Measurements from ENCODE around the gene CHRM1. TPM values are rescaled to one million over a fixed set of nuclear protein-coding genes. Genes with fewer than 3 reads are reported as not detected.

Gene CHRM1, protein sequence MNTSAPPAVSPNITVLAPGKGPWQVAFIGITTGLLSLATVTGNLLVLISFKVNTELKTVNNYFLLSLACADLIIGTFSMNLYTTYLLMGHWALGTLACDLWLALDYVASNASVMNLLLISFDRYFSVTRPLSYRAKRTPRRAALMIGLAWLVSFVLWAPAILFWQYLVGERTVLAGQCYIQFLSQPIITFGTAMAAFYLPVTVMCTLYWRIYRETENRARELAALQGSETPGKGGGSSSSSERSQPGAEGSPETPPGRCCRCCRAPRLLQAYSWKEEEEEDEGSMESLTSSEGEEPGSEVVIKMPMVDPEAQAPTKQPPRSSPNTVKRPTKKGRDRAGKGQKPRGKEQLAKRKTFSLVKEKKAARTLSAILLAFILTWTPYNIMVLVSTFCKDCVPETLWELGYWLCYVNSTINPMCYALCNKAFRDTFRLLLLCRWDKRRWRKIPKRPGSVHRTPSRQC
- total RNA-seq = not detected in 2 replicates

DNA sequence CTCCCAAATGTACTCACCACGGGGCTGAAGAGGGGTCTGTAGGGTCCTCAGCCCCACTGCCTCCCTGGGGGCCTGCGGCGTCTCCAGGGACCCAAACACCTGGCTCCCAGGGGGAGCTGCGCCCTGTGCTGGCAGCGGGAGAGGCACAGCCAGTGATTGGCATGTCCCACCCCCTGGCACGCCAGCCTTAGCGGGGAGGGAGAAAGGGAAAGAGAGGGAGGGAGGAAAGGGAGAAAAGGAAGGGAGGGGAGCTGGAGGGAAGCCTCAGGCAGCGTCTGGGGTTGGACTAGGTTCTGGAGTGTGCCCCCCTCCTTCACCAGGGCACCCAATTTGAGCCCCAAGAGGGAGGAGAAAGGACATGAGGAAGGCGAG lies at the start of gene CHRM1:
TSS of gene CHRM1 (minus strand) at position 163 of the 372 bp plus-strand sequence. CDS start 10,263 bp downstream, outside the sequence.

GRCh38 chr11:62880803-62881578 lies 40.2 kb downstream of the CHRM1 start, which contains the start of gene SLC3A2:
TSS of gene SLC3A2 (plus strand) at chr11:62880896. CDS start at chr11:62881024, 128 bp downstream.

Other genes with a start within 250 kb of the CHRM1 start
- gene UQCC3, start 249.7 kb downstream of the CHRM1 start, total RNA-seq = 12.2 and 12.8 TPM in 2 replicates
- gene LBHD1, start 249.1 kb downstream of the CHRM1 start, total RNA-seq = 1.9 and 2.6 TPM in 2 replicates
- 163 and 210 TPM in 2 replicates for gene UBXN1, start 242.3 kb downstream of the CHRM1 start, total RNA-seq
- gene LRRN4CL, start 231.8 kb downstream of the CHRM1 start, total RNA-seq = 0.09 TPM in 2 replicates
- gene BSCL2, start 213.9 kb downstream of the CHRM1 start, total RNA-seq = 20.1 and 25.6 TPM in 2 replicates
- not detected in 2 replicates for gene GNG3, start 213.7 kb downstream of the CHRM1 start, total RNA-seq
- 9.8 and 13.6 TPM in 2 replicates for gene HNRNPUL2, start 193.9 kb downstream of the CHRM1 start, total RNA-seq
- 32.8 and 33.1 TPM in 2 replicates for gene TTC9C, start 192.9 kb downstream of the CHRM1 start, total RNA-seq
- gene ZBTB3, start 167.2 kb downstream of the CHRM1 start, total RNA-seq = 6.9 and 8.4 TPM in 2 replicates
- 51.1 and 71.4 TPM in 2 replicates for gene POLR2G, start 159.8 kb downstream of the CHRM1 start, total RNA-seq
- 18.4 and 20.5 TPM in 2 replicates for gene TAF6L, start 150.0 kb downstream of the CHRM1 start, total RNA-seq
- 15.9 and 23.5 TPM in 2 replicates for gene TMEM179B, start 134.0 kb downstream of the CHRM1 start, total RNA-seq
- 9.0 and 16.0 TPM in 2 replicates for gene TMEM223, start 129.4 kb downstream of the CHRM1 start, total RNA-seq
- 16.0 and 21.6 TPM in 2 replicates for gene NXF1, start 115.9 kb downstream of the CHRM1 start, total RNA-seq
- gene STX5, start 89.3 kb downstream of the CHRM1 start, total RNA-seq = 36.4 and 40.9 TPM in 2 replicates
- gene TEX54, start 88.5 kb downstream of the CHRM1 start, total RNA-seq = not detected in 2 replicates
- gene WDR74, start 81.8 kb downstream of the CHRM1 start, total RNA-seq = 66.5 and 70.3 TPM in 2 replicates
- gene SLC3A2, start 40.5 kb downstream of the CHRM1 start, total RNA-seq = 121 and 172 TPM in 2 replicates
- gene SLC22A6, start 63.6 kb upstream of the CHRM1 start, total RNA-seq = not detected in 2 replicates
- gene SLC22A8, start 94.5 kb upstream of the CHRM1 start, total RNA-seq = not detected in 2 replicates
- not detected in 2 replicates for gene SLC22A24, start 222.9 kb upstream of the CHRM1 start, total RNA-seq

All from endothelial cell of coronary artery (primary cell).